Uterus (tissue), 4 donors: Measurements from ENCODE around the gene FZD10. TPM values are rescaled to one million over a fixed set of nuclear protein-coding genes. Genes with fewer than 3 reads are reported as not detected.

ENCODE experiments used
- DNase-seq, 2 donors: peaks; one replicate each; pipeline ENCODE4 v3.0.0-alpha.2; 2019 to 2020
- H3K27ac ChIP-seq, 2 donors: fragments of 200-600 bp; sonication (generic); 1 replicate in 1 of 2; 2 replicates in 1 of 2; pipeline ENCODE4 v1.5.1; 2016 to 2018
- H3K27me3 ChIP-seq, 2 donors: fragments of 200-600 bp; sonication (generic); one replicate each; pipeline ENCODE4 v1.5.1; 2018 to 2019; ENCODE audit warnings: control low read depth in 1 of 2
- H3K36me3 ChIP-seq, 2 donors: fragments of 200-600 bp; sonication (generic); one replicate each; pipeline ENCODE4 v1.5.1; 2019; ENCODE audit warnings: control low read depth in 1 of 2
- H3K4me1 ChIP-seq, 2 donors: fragments of 200-600 bp; sonication (generic); one replicate each; pipeline ENCODE4 v1.5.1; 2018 to 2019; ENCODE audit warnings: control low read depth in 1 of 2
- H3K4me3 ChIP-seq, 2 donors: fragments of 200-600 bp; sonication (generic); 1 replicate in 1 of 2; 2 replicates in 1 of 2; pipeline ENCODE4 v1.5.1; 2018 to 2019; ENCODE audit warnings: mild to moderate bottlenecking in 1 of 2
- H3K9me3 ChIP-seq, 2 donors: fragments of 200-600 bp; sonication (generic); one replicate each; pipeline ENCODE4 v1.5.1; 2019; ENCODE audit warnings: control low read depth in 1 of 2
- POLR2A ChIP-seq, 2 donors: fragments of 450-650 bp; IDR thresholded peaks; one replicate each; pipeline ENCODE4 v1.6.1; 2016; ENCODE audit warnings: antibody characterized with exemption in 2 of 2, mild to moderate bottlenecking in 1 of 2, moderate library complexity in 1 of 2
- intact Hi-C: fragments of 100-400 bp; cut with DNase I; formaldehyde crosslinking; loops from one replicate; pipeline ENCODE4 v1.15.1; 2023; ENCODE audit warnings: low total_unique reads
- total RNA-seq, 4 donors: library from RNA; depleted of rRNA in 3 of 4; stranded (reverse); fragments of >200 nt in 3 of 4; gene quantifications; one replicate each; pipeline versions ENCODE4 v1.1.0 to v1.2.4, GENCODE V29; 2014 to 2023
- TF ChIP-seq, protein P1 (sequence below), 4 experiments: fragments of 200-600 bp in 2 of 4; fragments of 450-650 bp in 2 of 4; sonication (generic) in 2 of 4; IDR thresholded peaks; one replicate each; pipeline ENCODE4 v1.5.1; 2016 to 2019; ENCODE audit warnings: antibody characterized with exemption in 4 of 4, mild to moderate bottlenecking in 2 of 4, moderate library complexity in 1 of 4
- donor health status: DM: yes; HTN: yes; CAD: no.

The FZD10 gene
- total RNA-seq, 4 donors from 2014 or later = 1.4 to 11.3 (median 1.9) TPM

DNA sequence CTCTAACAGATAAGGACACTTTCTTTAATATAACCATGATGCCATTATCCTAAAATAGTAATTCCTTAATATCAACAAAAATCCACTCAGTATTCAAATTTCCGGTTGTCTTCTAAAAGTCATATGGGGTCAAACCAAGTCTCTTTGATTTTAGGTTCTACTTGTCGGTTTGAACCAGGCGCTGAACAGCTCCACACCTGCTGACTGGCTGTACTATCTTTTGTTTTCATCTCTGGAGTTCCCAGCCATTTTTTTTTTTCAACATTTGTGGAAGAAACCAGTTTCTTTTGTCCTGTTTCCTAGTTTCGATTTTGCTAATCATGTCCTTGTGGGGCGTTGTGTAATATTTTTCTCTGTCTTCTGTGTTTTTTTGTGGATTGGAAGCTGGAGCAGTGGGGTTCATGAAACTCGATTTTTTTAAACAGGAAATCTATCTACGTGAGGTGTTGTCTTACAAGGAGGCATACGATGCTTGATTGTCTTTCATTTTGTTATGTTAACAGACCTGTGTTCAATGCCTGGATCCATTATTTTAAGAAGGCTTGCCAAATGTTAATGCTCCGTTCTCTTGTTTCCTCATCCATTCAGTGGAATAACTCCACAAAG lies 50.2 kb downstream of the FZD10 start:
- intact Hi-C loops = no loop called here

DNA sequence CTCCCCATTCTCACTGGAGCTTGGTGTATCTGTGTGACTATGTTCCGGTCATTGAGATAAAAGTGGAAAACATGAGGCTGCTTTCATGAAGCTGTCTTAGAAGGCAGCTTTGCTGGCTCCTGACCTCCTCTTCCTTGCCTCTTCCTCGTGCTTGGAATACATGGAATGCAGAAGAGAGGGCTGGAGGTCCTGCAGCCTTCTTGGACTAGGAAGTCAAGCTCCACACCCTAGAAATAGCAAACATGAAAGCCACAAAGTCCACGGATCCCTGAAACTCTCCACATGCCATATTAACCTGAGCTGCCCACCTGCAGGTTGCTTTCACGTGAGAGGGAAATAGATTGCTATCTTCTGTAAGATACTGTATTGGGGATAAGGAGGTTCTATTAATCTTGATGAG lies 51.0 kb downstream of the FZD10 start:
- H3K9me3 ChIP-seq = no peaks in the 10 kb centered on the region
- H3K4me3 ChIP-seq = no peak overlapping the region
- no peaks in the 10 kb centered on the region for H3K36me3 ChIP-seq
- intact Hi-C loops = no loop called here
- no peaks in the 10 kb centered on the region for H3K4me1 ChIP-seq
- H3K27me3 ChIP-seq = no peaks in the 10 kb centered on the region
- H3K27ac ChIP-seq = no peak overlapping the region
- TF ChIP-seq, protein P1, sequence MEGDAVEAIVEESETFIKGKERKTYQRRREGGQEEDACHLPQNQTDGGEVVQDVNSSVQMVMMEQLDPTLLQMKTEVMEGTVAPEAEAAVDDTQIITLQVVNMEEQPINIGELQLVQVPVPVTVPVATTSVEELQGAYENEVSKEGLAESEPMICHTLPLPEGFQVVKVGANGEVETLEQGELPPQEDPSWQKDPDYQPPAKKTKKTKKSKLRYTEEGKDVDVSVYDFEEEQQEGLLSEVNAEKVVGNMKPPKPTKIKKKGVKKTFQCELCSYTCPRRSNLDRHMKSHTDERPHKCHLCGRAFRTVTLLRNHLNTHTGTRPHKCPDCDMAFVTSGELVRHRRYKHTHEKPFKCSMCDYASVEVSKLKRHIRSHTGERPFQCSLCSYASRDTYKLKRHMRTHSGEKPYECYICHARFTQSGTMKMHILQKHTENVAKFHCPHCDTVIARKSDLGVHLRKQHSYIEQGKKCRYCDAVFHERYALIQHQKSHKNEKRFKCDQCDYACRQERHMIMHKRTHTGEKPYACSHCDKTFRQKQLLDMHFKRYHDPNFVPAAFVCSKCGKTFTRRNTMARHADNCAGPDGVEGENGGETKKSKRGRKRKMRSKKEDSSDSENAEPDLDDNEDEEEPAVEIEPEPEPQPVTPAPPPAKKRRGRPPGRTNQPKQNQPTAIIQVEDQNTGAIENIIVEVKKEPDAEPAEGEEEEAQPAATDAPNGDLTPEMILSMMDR (IDR thresholded peaks at IDR 0.05) = no peak
- TF ChIP-seq POLR2A (IDR thresholded peaks at IDR 0.05) = no peak
- no peak for DNase-seq

More for the DNA sequence above, 50.2 kb downstream of the FZD10 start:
- Histone ChIP-seq H3K4me1 (no peaks in the 10 kb centered on the region), H3K36me3 (no peaks in the 10 kb centered on the region), H3K4me3 (no peak overlapping the region), H3K27ac (no peak overlapping the region), H3K27me3 (no peaks in the 10 kb centered on the region), H3K9me3 (no peaks in the 10 kb centered on the region)
- no peak for DNase-seq
- TF ChIP-seq POLR2A (IDR thresholded peaks at IDR 0.05) = no peak
- TF ChIP-seq, protein P1 (IDR thresholded peaks at IDR 0.05) = no peak

- H3K9me3 ChIP-seq = no peaks in the 10 kb centered on the region
- H3K36me3 ChIP-seq = no peaks in the 10 kb centered on the region
- H3K4me3 ChIP-seq = no peak overlapping the region
- no peaks in the 10 kb centered on the region for H3K27me3 ChIP-seq
- no peak overlapping the region for H3K27ac ChIP-seq
- intact Hi-C loops = no loop called here
- TF ChIP-seq POLR2A (IDR thresholded peaks at IDR 0.05) = no peak
- TF ChIP-seq, protein P1 (IDR thresholded peaks at IDR 0.05) = no peak
- DNase-seq = no peak
- no peaks in the 10 kb centered on the region for H3K4me1 ChIP-seq
These were observed 52.6 kb downstream of the FZD10 start for GRCh38 chr12:130214686-130215395.

Other genes starting within 250 kb of the FZD10 start
- gene PIWIL1, start 175.4 kb downstream of the FZD10 start, total RNA-seq = under 1 TPM in 1 of 4 donors, not detected in 3; 0.62 TPM